Tibial nerve (tissue), 4 donors: ENCODE data around the gene GRM8. TPM values are rescaled to one million over a fixed set of nuclear protein-coding genes. Genes with fewer than 3 reads are reported as not detected.

Experiments used
- DNase-seq, 2 donors: peaks; one replicate each; pipeline ENCODE4 v3.0.0-alpha.2; 2019; ENCODE audit warnings: low spot score in 2 of 2
- H3K27ac ChIP-seq, 4 donors: fragments of 200-600 bp; sonication (generic) in 3 of 4; one replicate each; pipeline ENCODE4 v1.5.1; 2017 to 2019; ENCODE audit warnings: mild to moderate bottlenecking in 1 of 4
- H3K27me3 ChIP-seq, 2 donors: fragments of 200-600 bp; sonication (generic) in 1 of 2; one replicate each; pipeline versions ENCODE4 v1.5.1 to v1.6.0; 2017 to 2019
- H3K36me3 ChIP-seq, 3 donors: fragments of 200-600 bp; sonication (generic); one replicate each; pipeline ENCODE4 v1.5.1; 2018 to 2019
- H3K4me1 ChIP-seq, 4 donors: fragments of 200-600 bp; sonication (generic) in 3 of 4; one replicate each; pipeline ENCODE4 v1.5.1; 2017 to 2019
- H3K4me3 ChIP-seq, 4 donors: fragments of 200-600 bp; sonication (generic) in 3 of 4; one replicate each; pipeline ENCODE4 v1.5.1; 2017 to 2019; ENCODE audit warnings: mild to moderate bottlenecking in 1 of 4, moderate library complexity in 1 of 4
- H3K9me3 ChIP-seq, 4 donors: fragments of 200-600 bp; sonication (generic) in 3 of 4; one replicate each; pipeline ENCODE4 v1.5.1; 2017 to 2019
- CTCF ChIP-seq, 5 experiments: fragments of 200-600 bp in 3 of 5; fragments of 450-650 bp in 2 of 5; sonication (generic) in 3 of 5; IDR thresholded peaks; one replicate each; pipeline ENCODE4 v1.5.1; 2016 to 2019; ENCODE audit warnings: antibody characterized with exemption in 5 of 5, mild to moderate bottlenecking in 3 of 5, moderate library complexity in 2 of 5
- EP300 ChIP-seq, 2 donors: sonication (generic); formaldehyde crosslinking; IDR thresholded peaks; one replicate each; pipeline ENCODE4 v1.6.1; 2017; ENCODE audit warnings: antibody characterized with exemption in 2 of 2, mild to moderate bottlenecking in 1 of 2
- POLR2A ChIP-seq, 2 donors: fragments of 450-650 bp; IDR thresholded peaks; one replicate each; pipeline ENCODE4 v1.6.1; 2017; ENCODE audit warnings: antibody characterized with exemption in 2 of 2, mild to moderate bottlenecking in 2 of 2, moderate library complexity in 2 of 2
- WGBS, 2 donors: methylation state at CpG; one replicate each; pipeline ENCODE4 v1.1.5; 2018; 5-methylcytosine and 5-hydroxymethylcytosine counted together
- total RNA-seq, 4 donors: library from RNA; depleted of rRNA; stranded (reverse); fragments of >200 nt; gene quantifications; one replicate each; pipeline ENCODE4 v1.1.0, GENCODE V29; 2016

Gene GRM8
- total RNA-seq, 4 donors from 2014 or later = 0.59 to 1.5 (median 1.1) TPM

GRCh38 chr7:127266047-127266446 lies 13.3 kb upstream of the GRM8 start:
- Histone ChIP-seq H3K27me3 (no peaks in the 10 kb centered on the region), H3K4me1 (no peaks in the 10 kb centered on the region), H3K36me3 (no peaks in the 10 kb centered on the region), H3K9me3 (no peaks in the 10 kb centered on the region), H3K27ac (no peak overlapping the region), H3K4me3 (no peak overlapping the region)
- no peak for TF ChIP-seq CTCF (IDR thresholded peaks at IDR 0.05)
- TF ChIP-seq EP300 (IDR thresholded peaks at IDR 0.05) = no peak
- no peak for TF ChIP-seq POLR2A (IDR thresholded peaks at IDR 0.05)
- no peak for DNase-seq
- WGBS, 2 donors = 75 to 88% methylated on average over 1 of the region's 1 CpG

DNA sequence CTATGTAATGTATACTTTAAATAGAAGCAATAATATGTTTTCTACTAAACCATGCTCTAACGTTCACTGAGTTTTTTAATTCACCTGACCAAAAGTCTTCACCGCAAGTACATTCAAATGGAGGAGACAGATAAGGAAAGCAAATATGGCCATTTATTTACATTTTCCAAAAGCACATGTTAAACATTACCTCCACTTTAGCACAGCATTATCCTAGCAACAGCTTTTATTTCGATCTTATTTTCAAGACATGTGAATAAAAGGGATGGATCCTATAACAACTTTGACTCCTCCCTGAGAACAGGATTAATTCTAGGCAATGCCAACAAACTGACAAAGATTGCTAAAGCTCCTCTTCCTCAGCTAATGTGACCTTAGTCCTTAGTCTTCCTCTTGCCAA lies 11.5 kb upstream of the GRM8 start:
- H3K36me3 ChIP-seq = no peaks in the 10 kb centered on the region
- no peaks in the 10 kb centered on the region for H3K27me3 ChIP-seq
- no peak for DNase-seq
- TF ChIP-seq POLR2A (IDR thresholded peaks at IDR 0.05) (no peak), CTCF (IDR thresholded peaks at IDR 0.05) (no peak), EP300 (IDR thresholded peaks at IDR 0.05) (no peak)
- H3K4me3 ChIP-seq = no peak overlapping the region
- no peaks in the 10 kb centered on the region for H3K9me3 ChIP-seq
- H3K27ac ChIP-seq = no peak overlapping the region
- WGBS, 2 donors = 85 to 89% methylated on average over 3 of the region's 3 CpGs
- no peaks in the 10 kb centered on the region for H3K4me1 ChIP-seq

GRCh38 chr7:127258111-127258510 lies 5.4 kb upstream of the GRM8 start:
- peaks cover 0 to 27% of the 10 kb centered on the region in 2 donors for H3K27me3 ChIP-seq
- H3K4me3 ChIP-seq = no peak overlapping the region
- H3K36me3 ChIP-seq = no peaks in the 10 kb centered on the region
- 66 to 71% methylated on average over 6 of the region's 6 CpGs for WGBS, 2 donors
- TF ChIP-seq CTCF (IDR thresholded peaks at IDR 0.05) = no peak
- TF ChIP-seq EP300 (IDR thresholded peaks at IDR 0.05) = no peak
- TF ChIP-seq POLR2A (IDR thresholded peaks at IDR 0.05) = no peak
- peaks cover 0 to 6% (median 0%) of the 10 kb centered on the region in 4 donors for H3K4me1 ChIP-seq
- H3K27ac ChIP-seq = no peak overlapping the region
- no peak for DNase-seq
- H3K9me3 ChIP-seq = no peaks in the 10 kb centered on the region

- no peak for DNase-seq
- H3K9me3 ChIP-seq = no peaks in the 10 kb centered on the region
- 24% methylated on average over 2 of the region's 2 CpGs for WGBS, 2 donors
- no peak overlapping the region for H3K27ac ChIP-seq
- H3K4me3 ChIP-seq = no peak overlapping the region
- no peaks in the 10 kb centered on the region for H3K36me3 ChIP-seq
- TF ChIP-seq POLR2A (IDR thresholded peaks at IDR 0.05) (no peak), CTCF (IDR thresholded peaks at IDR 0.05) (no peak), EP300 (IDR thresholded peaks at IDR 0.05) (no peak)
- H3K27me3 ChIP-seq = peaks cover 0 to 32% of the 10 kb centered on the region in 2 donors
- peaks cover 0 to 13% (median 7%) of the 10 kb centered on the region in 4 donors for H3K4me1 ChIP-seq
These were observed 4.3 kb upstream of the GRM8 start for GRCh38 chr7:127257086-127257485.

DNA sequence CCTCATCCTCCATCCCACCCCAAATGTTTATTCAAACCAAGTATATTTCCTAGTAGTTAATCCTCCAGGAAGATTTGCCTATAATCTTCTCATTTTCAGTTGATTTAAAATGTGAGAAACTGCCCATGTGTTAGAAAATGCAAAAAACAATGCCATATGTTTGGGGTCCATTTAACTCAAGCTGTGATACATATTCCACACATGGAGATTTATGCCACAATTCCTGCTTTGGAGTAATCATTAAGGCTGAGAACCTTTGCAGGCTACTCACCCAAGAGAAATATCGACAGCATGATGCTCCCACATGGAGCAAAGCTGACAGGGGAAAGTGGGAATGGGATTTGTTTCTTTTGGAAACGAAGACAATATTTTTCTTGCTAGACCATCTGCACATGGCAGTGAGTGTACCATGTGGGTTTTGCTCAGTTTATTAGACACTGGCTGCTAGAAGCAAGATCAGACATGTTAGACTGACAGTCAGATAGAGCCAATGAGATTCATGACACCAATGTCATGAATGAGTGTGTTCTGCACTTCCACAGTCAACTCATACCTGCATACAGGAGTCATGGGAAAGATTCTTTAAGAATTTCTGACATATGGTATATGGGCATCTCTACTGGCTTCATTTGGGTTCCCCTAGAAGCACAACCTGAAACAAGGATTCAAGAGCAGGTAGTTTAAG lies 3.4 kb upstream of the GRM8 start:
- Histone ChIP-seq H3K4me1 (peaks cover 0 to 22% (median 12%) of the 10 kb centered on the region in 4 donors), H3K27ac (no peak overlapping the region), H3K36me3 (no peaks in the 10 kb centered on the region), H3K27me3 (peaks cover 0 to 39% of the 10 kb centered on the region in 2 donors), H3K9me3 (no peaks in the 10 kb centered on the region), H3K4me3 (no peak overlapping the region)
- TF ChIP-seq CTCF (IDR thresholded peaks at IDR 0.05) (no peak), EP300 (IDR thresholded peaks at IDR 0.05) (no peak), POLR2A (IDR thresholded peaks at IDR 0.05) (no peak)
- no peak for DNase-seq
- WGBS, 2 donors = 72 to 74% methylated on average over 2 of the region's 2 CpGs
